Measurements from ENCODE around the gene ACY1.

The ACY1 gene

GRCh38 chr3:51955175-51955892 is 28.0 kb upstream of the ACY1 start, which contains the start of gene GPR62:
Gene GPR62, plus strand, starts transcription at chr3:51955381. Its CDS starts 272 bp downstream, at chr3:51955653.
- DNase-seq (ENCODE audit: low spot score), result no peak
- TF ChIP-seq CTCF (IDR thresholded peaks at IDR 0.05), result no peak
- Histone ChIP-seq H3K27ac (peak within 1 kb of the TSS; percentile 62 to 67), H3K4me3 (peak within 1 kb of the TSS; percentile 59)

- peak overlapping the region; percentile 62 to 67 for H3K27ac ChIP-seq
Observed at GRCh38 chr3:51955893-51956770, 27.2 kb upstream of the ACY1 start.

GRCh38 chr3:51957520-51958205 is 25.7 kb upstream of the ACY1 start:
- DNase-seq (ENCODE audit: low spot score), result no peak
- Histone ChIP-seq H3K4me3 (no peak overlapping the region), H3K27ac (no peak overlapping the region)
- TF ChIP-seq CTCF (IDR thresholded peaks at IDR 0.05), result no peak

More at GRCh38 chr3:51955893-51956770, 27.2 kb upstream of the ACY1 start:
- DNase-seq (ENCODE audit: low spot score), result no peak
- TF ChIP-seq CTCF (IDR thresholded peaks at IDR 0.05), result peak; percentile 38
- H3K4me3 ChIP-seq, result peak overlapping the region; percentile 59

GRCh38 chr3:51958603-51959521 is 24.5 kb upstream of the ACY1 start:
- H3K27ac ChIP-seq, result no peak overlapping the region
- DNase-seq (ENCODE audit: low spot score), result no peak
- H3K4me3 ChIP-seq, result no peak overlapping the region
- TF ChIP-seq CTCF (IDR thresholded peaks at IDR 0.05), result no peak

- no peak for DNase-seq (ENCODE audit: low spot score)
- no peak for TF ChIP-seq CTCF (IDR thresholded peaks at IDR 0.05)
- H3K4me3 ChIP-seq, result no peak overlapping the region
- no peak overlapping the region for H3K27ac ChIP-seq
Observed at GRCh38 chr3:51959651-51960050, 23.7 kb upstream of the ACY1 start.

- no peak overlapping the region for H3K4me3 ChIP-seq
- H3K27ac ChIP-seq, result no peak overlapping the region
- DNase-seq (ENCODE audit: low spot score), result no peak
- no peak for TF ChIP-seq CTCF (IDR thresholded peaks at IDR 0.05)
Observed at GRCh38 chr3:51960386-51960785, 22.9 kb upstream of the ACY1 start.
